Upper lobe of right lung (tissue), 1 donor: ENCODE data around the gene GGT6. TPM values are rescaled to one million over a fixed set of nuclear protein-coding genes. Genes with fewer than 3 reads are reported as not detected.
"Not testable (repeated sequence)": the region's sequence is repeated elsewhere in the genome, so short reads cannot be mapped to it uniquely, and the experiment has no call there.

Source experiments
- ATAC-seq: fragments of 200-7000 bp; cut with Tn5 transposase; one replicate; pipeline ENCODE4 v1.9.1; 2020; ENCODE audit warnings: mild to moderate bottlenecking, moderate library complexity
- DNase-seq: peaks from one replicate; pipeline ENCODE4 v3.0.0-alpha.2; 2020
- H3K27ac ChIP-seq: fragments of 200-600 bp; one replicate; pipeline ENCODE4 v1.8.0; 2022
- H3K27me3 ChIP-seq: fragments of 200-600 bp; one replicate; pipeline ENCODE4 v1.8.0; 2022; ENCODE audit warnings: mild to moderate bottlenecking
- H3K36me3 ChIP-seq: fragments of 200-600 bp; one replicate; pipeline ENCODE4 v1.8.0; 2022
- H3K4me1 ChIP-seq: fragments of 200-600 bp; one replicate; pipeline ENCODE4 v1.8.0; 2022
- H3K4me3 ChIP-seq: fragments of 200-600 bp; one replicate; pipeline ENCODE4 v1.8.0; 2022; ENCODE audit warnings: mild to moderate bottlenecking
- H3K9me3 ChIP-seq: fragments of 200-600 bp; one replicate; pipeline ENCODE4 v1.8.0; 2022
- intact Hi-C: fragments of 100-400 bp; cut with DNase I; formaldehyde crosslinking; loops from one replicate; pipeline ENCODE4 v1.11.0; 2022
- total RNA-seq: library from RNA; stranded (reverse); fragmentation: NEBNext Ultra II Directional; extraction: Animal tissue kit (Norgen Biotek cat#: 25700); gene quantifications from one replicate; pipeline ENCODE4 v1.2.1, GENCODE V29; 2021
- TF ChIP-seq, protein P1 (sequence below): fragments of 200-600 bp; IDR thresholded peaks from one replicate; pipeline ENCODE4 v1.8.0; 2022; ENCODE audit warnings: antibody characterized with exemption
- donor health status: DM: no; HTN: yes; CAD: no; lungs with severe emphysema.

The GGT6 gene
- total RNA-seq, 1 donor from 2014 or later = 5.6 TPM

DNA sequence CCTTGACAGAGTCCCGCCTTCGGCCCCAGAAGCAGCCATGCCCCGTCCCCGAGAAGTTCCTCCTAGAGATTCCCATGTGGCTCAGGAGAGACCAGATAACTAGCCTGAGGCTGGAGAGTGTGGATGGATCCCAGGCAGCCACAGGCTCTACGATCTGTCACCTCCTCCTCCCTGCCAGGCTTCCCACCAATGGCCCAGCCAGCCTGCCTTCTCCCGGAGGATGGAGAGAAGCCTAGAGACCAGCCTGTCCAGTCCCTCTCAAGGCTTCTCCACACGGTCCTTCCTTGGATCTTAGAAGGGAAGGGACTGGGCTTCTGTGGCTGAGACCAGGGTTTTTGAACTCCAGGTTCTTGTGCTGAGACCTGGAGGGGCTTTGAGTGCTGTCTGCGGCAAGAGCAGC, 22.3 kb upstream of the GGT6 start:
- TF ChIP-seq, protein P1, sequence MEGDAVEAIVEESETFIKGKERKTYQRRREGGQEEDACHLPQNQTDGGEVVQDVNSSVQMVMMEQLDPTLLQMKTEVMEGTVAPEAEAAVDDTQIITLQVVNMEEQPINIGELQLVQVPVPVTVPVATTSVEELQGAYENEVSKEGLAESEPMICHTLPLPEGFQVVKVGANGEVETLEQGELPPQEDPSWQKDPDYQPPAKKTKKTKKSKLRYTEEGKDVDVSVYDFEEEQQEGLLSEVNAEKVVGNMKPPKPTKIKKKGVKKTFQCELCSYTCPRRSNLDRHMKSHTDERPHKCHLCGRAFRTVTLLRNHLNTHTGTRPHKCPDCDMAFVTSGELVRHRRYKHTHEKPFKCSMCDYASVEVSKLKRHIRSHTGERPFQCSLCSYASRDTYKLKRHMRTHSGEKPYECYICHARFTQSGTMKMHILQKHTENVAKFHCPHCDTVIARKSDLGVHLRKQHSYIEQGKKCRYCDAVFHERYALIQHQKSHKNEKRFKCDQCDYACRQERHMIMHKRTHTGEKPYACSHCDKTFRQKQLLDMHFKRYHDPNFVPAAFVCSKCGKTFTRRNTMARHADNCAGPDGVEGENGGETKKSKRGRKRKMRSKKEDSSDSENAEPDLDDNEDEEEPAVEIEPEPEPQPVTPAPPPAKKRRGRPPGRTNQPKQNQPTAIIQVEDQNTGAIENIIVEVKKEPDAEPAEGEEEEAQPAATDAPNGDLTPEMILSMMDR = no peak
- no peaks in the 10 kb centered on the region for H3K36me3 ChIP-seq

DNA sequence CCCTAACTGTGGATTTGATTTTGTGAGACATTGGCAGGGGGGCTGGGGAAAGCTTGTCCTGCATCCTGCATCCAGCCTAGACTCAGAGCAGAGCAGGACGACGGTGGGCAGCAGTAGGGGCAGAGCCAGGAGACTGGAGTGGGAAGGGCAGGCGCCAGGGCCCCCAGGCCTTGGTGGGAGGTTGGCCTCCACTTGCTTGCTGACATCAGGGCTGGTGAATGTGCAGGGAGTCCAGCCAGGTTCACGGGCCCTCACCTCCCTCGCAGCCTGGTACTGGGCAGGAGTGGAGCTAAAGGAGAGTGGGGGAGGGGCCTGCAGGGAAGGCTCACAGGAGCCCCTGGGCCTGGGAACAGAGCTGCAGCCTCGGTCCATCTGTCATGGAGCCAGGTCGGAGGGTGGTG, 21.7 kb upstream of the GGT6 start:
- peaks cover 26% of the 10 kb centered on the region for H3K27me3 ChIP-seq
- peak; percentile 55 for DNase-seq
- H3K36me3 ChIP-seq = no peaks in the 10 kb centered on the region
- H3K9me3 ChIP-seq = no peaks in the 10 kb centered on the region
- intact Hi-C loops = no loop called here
- TF ChIP-seq, protein P1 = no peak
- ATAC-seq = no peak
- H3K27ac ChIP-seq = no peak overlapping the region
- H3K4me1 ChIP-seq = peaks cover 15% of the 10 kb centered on the region
- H3K4me3 ChIP-seq = no peak overlapping the region

More for the DNA sequence above, 22.3 kb upstream of the GGT6 start:
- H3K27me3 ChIP-seq = peaks cover 26% of the 10 kb centered on the region
- no peak overlapping the region for H3K4me3 ChIP-seq
- no peak for ATAC-seq
- H3K9me3 ChIP-seq = no peaks in the 10 kb centered on the region
- intact Hi-C loops = no loop called here
- peaks cover 15% of the 10 kb centered on the region for H3K4me1 ChIP-seq
- no peak overlapping the region for H3K27ac ChIP-seq
- DNase-seq = peak; percentile 52

GRCh38 chr17:4580291-4580690, 19.9 kb upstream of the GGT6 start:
- no peak overlapping the region for H3K27ac ChIP-seq
- intact Hi-C loops = no loop called here
- H3K4me1 ChIP-seq = peaks cover 15% of the 10 kb centered on the region
- TF ChIP-seq, protein P1 = no peak
- no peaks in the 10 kb centered on the region for H3K36me3 ChIP-seq
- no peak for ATAC-seq
- H3K9me3 ChIP-seq = no peaks in the 10 kb centered on the region
- no peak overlapping the region for H3K4me3 ChIP-seq
- DNase-seq = peak; percentile 48
- H3K27me3 ChIP-seq = peaks cover 24% of the 10 kb centered on the region

GRCh38 chr17:4579678-4580077, 19.3 kb upstream of the GGT6 start:
- peak; percentile 51 for DNase-seq
- H3K9me3 ChIP-seq = no peaks in the 10 kb centered on the region
- TF ChIP-seq, protein P1 = no peak
- peaks cover 18% of the 10 kb centered on the region for H3K27me3 ChIP-seq
- no peak overlapping the region for H3K27ac ChIP-seq
- H3K4me1 ChIP-seq = peaks cover 15% of the 10 kb centered on the region
- ATAC-seq = no peak
- intact Hi-C loops = no loop called here
- no peak overlapping the region for H3K4me3 ChIP-seq
- no peaks in the 10 kb centered on the region for H3K36me3 ChIP-seq

- H3K9me3 ChIP-seq, H3K36me3 ChIP-seq, ATAC-seq, intact Hi-C loops, H3K27ac ChIP-seq, H3K4me3 ChIP-seq, H3K27me3 ChIP-seq, H3K4me1 ChIP-seq: not testable (repeated sequence)
- DNase-seq = peak; percentile 52
Observed at GRCh38 chr17:4578349-4578748, 18.0 kb upstream of the GGT6 start.

- TF ChIP-seq, protein P1 = no peak
Observed at GRCh38 chr17:4577386-4577993, 17.1 kb upstream of the GGT6 start.

More at GRCh38 chr17:4577386-4577993, 17.1 kb upstream of the GGT6 start:
- ATAC-seq (no peak), DNase-seq (peak; percentile 41)
- Histone ChIP-seq H3K9me3 (no peaks in the 10 kb centered on the region), H3K36me3 (no peaks in the 10 kb centered on the region), H3K4me1 (no peaks in the 10 kb centered on the region), H3K27ac (no peak overlapping the region), H3K4me3 (no peak overlapping the region), H3K27me3 (no peaks in the 10 kb centered on the region)
- intact Hi-C loops = no loop called here
